GM11168 (cell line): ENCODE measurements around the gene SFXN4.
"Not testable (repeated sequence)": the region's sequence is repeated elsewhere in the genome, so short reads cannot be mapped to it uniquely, and the experiment has no call there.

Experiments used
- in situ Hi-C: fragments of 300-500 bp; cut with MboI; formaldehyde crosslinking; loops from one replicate; pipeline ENCODE4 v1.12.0; 2022; ENCODE audit warnings: low sequenced_read_pairs; ENCODE audit not compliant: unreplicated experiment

SFXN4 gene

GRCh38 chr10:119190954-119191785 is 25.7 kb upstream of the SFXN4 start:
- in situ Hi-C loops, result loop anchor here (10.0 kb wide), 1 partner anchor 224 kb away; no protein-coding TSS in a partner anchor

- in situ Hi-C loops, result loop anchor here (10.0 kb wide), 1 partner anchor 224 kb away; no protein-coding TSS in a partner anchor
Measured at GRCh38 chr10:119190353-119190752, 24.8 kb upstream of the SFXN4 start.

- in situ Hi-C loops, result loop anchor here (10.0 kb wide), 1 partner anchor 225 kb away; no protein-coding TSS in a partner anchor
Measured at GRCh38 chr10:119189811-119190282, 24.3 kb upstream of the SFXN4 start.

- in situ Hi-C loops, result no loop called here
Measured at GRCh38 chr10:119183664-119184412, 18.3 kb upstream of the SFXN4 start.

- in situ Hi-C loops, result not testable (repeated sequence)
Measured at GRCh38 chr10:119180850-119181400, 15.4 kb upstream of the SFXN4 start.

- in situ Hi-C loops, result no loop called here
Measured at GRCh38 chr10:119178372-119179119, 13.0 kb upstream of the SFXN4 start, which contains the start of gene PRDX3. Gene PRDX3 (minus strand): TSS chr10:119178812. CDS start chr10:119178790, 22 bp downstream.

GRCh38 chr10:119177708-119178371 is 12.3 kb upstream of the SFXN4 start:
- in situ Hi-C loops, result no loop called here

- in situ Hi-C loops, result no loop called here
Measured at GRCh38 chr10:119176166-119176565, 10.7 kb upstream of the SFXN4 start.

GRCh38 chr10:119174109-119174508 is 8.6 kb upstream of the SFXN4 start:
- in situ Hi-C loops, result no loop called here

- in situ Hi-C loops, result no loop called here
Measured at GRCh38 chr10:119167041-119167440, 1.5 kb upstream of the SFXN4 start.

GRCh38 chr10:119166564-119166963 is 1.1 kb upstream of the SFXN4 start:
- in situ Hi-C loops, result no loop called here

GRCh38 chr10:119166118-119166500 is 595 bp upstream of the SFXN4 start:
- in situ Hi-C loops, result no loop called here

GRCh38 chr10:119162452-119163092 is 2.9 kb downstream of the SFXN4 start:
- in situ Hi-C loops, result no loop called here

- in situ Hi-C loops, result no loop called here
Measured at GRCh38 chr10:119161680-119162451, 3.6 kb downstream of the SFXN4 start.

- in situ Hi-C loops, result no loop called here
Measured at GRCh38 chr10:119159332-119159731, 6.2 kb downstream of the SFXN4 start.

GRCh38 chr10:119153661-119154060 is 11.9 kb downstream of the SFXN4 start:
- in situ Hi-C loops, result no loop called here

GRCh38 chr10:119153041-119153440 is 12.5 kb downstream of the SFXN4 start:
- in situ Hi-C loops, result no loop called here

GRCh38 chr10:119151601-119152000 is 13.9 kb downstream of the SFXN4 start:
- in situ Hi-C loops, result not testable (repeated sequence)
